DND-41 (cell line): Measurements from ENCODE around the gene MOXD1.

ENCODE experiments used
- ATAC-seq: fragments of 200-7000 bp; cut with Tn5 transposase; 3 replicates; pipeline ENCODE4 v1.9.1; 2021; ENCODE audit warnings: low read depth; ENCODE audit not compliant: insufficient read depth
- DNase-seq: peaks from one replicate; pipeline ENCODE4 v3.0.0-alpha.2; 2020
- H2AFZ ChIP-seq: 2 replicates; pipeline ENCODE4 v1.6.0; 2012; ENCODE audit warnings: low read depth, low read length
- H3K27ac ChIP-seq: 2 replicates; pipeline ENCODE4 v1.5.1; 2012; ENCODE audit warnings: low read length, inconsistent platforms
- H3K27me3 ChIP-seq: fragments of 200-600 bp; sonication (generic); 2 replicates; pipeline ENCODE4 v1.6.0; 2012; ENCODE audit warnings: low read length, mild to moderate bottlenecking, inconsistent platforms; ENCODE audit not compliant: insufficient read depth, poor library complexity
- H3K36me3 ChIP-seq: 2 replicates; pipeline ENCODE4 v1.5.1; 2012; ENCODE audit warnings: low read length, inconsistent platforms; ENCODE audit not compliant: insufficient read depth
- H3K4me1 ChIP-seq: 2 replicates; pipeline ENCODE4 v1.5.1; 2012; ENCODE audit warnings: mild to moderate bottlenecking, low read length; ENCODE audit not compliant: insufficient read depth
- H3K4me2 ChIP-seq: 2 replicates; pipeline ENCODE4 v1.6.0; 2012; ENCODE audit warnings: mild to moderate bottlenecking, moderate library complexity, low read length, inconsistent platforms; ENCODE audit not compliant: insufficient read depth
- H3K4me3 ChIP-seq, 2 experiments: fragments of 200-600 bp in 1 of 2; shearing (Covaris generic) in 1 of 2; 2 replicates each; pipeline ENCODE4 v1.5.1; 2012 to 2016; ENCODE audit warnings: inconsistent platforms in 2 of 2, low read length in 2 of 2, mild to moderate bottlenecking in 2 of 2, low read depth in 1 of 2, moderate library complexity in 1 of 2
- H3K79me2 ChIP-seq: 2 replicates; pipeline ENCODE4 v1.6.0; 2012; ENCODE audit warnings: low read length, inconsistent platforms; ENCODE audit not compliant: insufficient read depth
- H3K9ac ChIP-seq: 2 replicates; pipeline ENCODE4 v1.6.0; 2012; ENCODE audit warnings: low read depth, mild to moderate bottlenecking, inconsistent platforms, low read length, moderate library complexity
- H3K9me3 ChIP-seq: 2 replicates; pipeline ENCODE4 v1.5.1; 2012; ENCODE audit warnings: low read length, moderate library complexity, mild to moderate bottlenecking, inconsistent platforms; ENCODE audit not compliant: insufficient read depth, severe bottlenecking
- H4K20me1 ChIP-seq: 2 replicates; pipeline ENCODE4 v1.6.0; 2012; ENCODE audit warnings: low read length; ENCODE audit not compliant: insufficient read depth
- EZH2 ChIP-seq: IDR thresholded peaks from 3 replicates; pipeline ENCODE4 v1.6.1; 2012; ENCODE audit warnings: borderline replicate concordance, low read depth, mild to moderate bottlenecking, moderate library complexity, low read length, inconsistent platforms; ENCODE audit not compliant: severe bottlenecking
- TF ChIP-seq, protein P1 (sequence below): IDR thresholded peaks from 2 replicates; pipeline ENCODE4 v1.5.1; 2012; ENCODE audit warnings: borderline replicate concordance, low read length, moderate library complexity, mild to moderate bottlenecking; ENCODE audit not compliant: poor library complexity, severe bottlenecking; ENCODE audit errors: extremely low read depth

The MOXD1 gene

DNA sequence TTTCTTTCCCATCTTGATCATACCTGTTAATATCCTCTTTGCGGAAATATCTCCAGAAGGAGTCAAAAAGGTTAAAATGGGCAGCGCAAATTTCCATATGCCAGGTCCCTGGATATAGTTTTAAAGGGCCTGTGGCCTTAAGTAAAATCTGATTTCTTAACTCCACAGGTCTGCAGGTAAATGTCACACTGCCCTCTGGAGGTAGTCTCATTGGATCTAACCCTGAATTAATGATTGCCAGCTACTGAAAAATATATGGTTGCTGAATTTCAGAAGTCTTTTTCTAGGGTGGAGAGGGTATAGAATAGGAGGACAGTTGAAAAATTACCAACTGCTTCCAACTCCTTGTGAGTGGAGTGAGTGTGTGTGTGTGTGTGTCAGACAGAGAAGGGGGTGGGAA, 8.5 kb downstream of the MOXD1 start:
- H3K9ac ChIP-seq = no peak overlapping the region
- H3K79me2 ChIP-seq = no peaks in the 10 kb centered on the region
- H3K27me3 ChIP-seq = no peaks in the 10 kb centered on the region
- peaks cover 10% of the 10 kb centered on the region for H3K9me3 ChIP-seq
- TF ChIP-seq, protein P1, sequence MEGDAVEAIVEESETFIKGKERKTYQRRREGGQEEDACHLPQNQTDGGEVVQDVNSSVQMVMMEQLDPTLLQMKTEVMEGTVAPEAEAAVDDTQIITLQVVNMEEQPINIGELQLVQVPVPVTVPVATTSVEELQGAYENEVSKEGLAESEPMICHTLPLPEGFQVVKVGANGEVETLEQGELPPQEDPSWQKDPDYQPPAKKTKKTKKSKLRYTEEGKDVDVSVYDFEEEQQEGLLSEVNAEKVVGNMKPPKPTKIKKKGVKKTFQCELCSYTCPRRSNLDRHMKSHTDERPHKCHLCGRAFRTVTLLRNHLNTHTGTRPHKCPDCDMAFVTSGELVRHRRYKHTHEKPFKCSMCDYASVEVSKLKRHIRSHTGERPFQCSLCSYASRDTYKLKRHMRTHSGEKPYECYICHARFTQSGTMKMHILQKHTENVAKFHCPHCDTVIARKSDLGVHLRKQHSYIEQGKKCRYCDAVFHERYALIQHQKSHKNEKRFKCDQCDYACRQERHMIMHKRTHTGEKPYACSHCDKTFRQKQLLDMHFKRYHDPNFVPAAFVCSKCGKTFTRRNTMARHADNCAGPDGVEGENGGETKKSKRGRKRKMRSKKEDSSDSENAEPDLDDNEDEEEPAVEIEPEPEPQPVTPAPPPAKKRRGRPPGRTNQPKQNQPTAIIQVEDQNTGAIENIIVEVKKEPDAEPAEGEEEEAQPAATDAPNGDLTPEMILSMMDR = no peak
- TF ChIP-seq EZH2 = no peak
- H3K4me3 ChIP-seq = no peak overlapping the region
- DNase-seq = no peak
- H3K4me2 ChIP-seq = no peak overlapping the region
- H3K27ac ChIP-seq = no peak overlapping the region
- no peaks in the 10 kb centered on the region for H3K36me3 ChIP-seq
- no peak overlapping the region for H2AFZ ChIP-seq
- H4K20me1 ChIP-seq = no peaks in the 10 kb centered on the region
- ATAC-seq = no peak
- no peaks in the 10 kb centered on the region for H3K4me1 ChIP-seq

DNA sequence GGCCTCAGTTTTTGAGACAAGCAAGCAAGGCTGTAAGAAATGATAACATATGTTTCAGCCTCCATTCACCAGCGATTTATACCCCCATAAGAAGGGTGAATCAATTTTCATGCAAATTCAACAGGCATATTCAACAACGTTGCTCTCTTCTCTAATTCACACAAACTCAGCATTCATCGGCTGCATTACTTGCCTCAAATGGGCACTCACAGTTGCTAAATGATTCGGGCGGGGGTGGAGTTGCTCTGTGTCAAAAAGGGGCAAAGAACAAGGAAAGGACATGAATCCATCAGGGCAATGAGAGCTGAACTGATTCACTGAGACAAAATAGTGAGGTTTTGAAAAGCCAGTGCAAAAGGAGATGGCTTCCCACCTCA, 9.0 kb downstream of the MOXD1 start:
- no peak overlapping the region for H3K4me2 ChIP-seq
- H3K4me3 ChIP-seq = no peak overlapping the region
- H4K20me1 ChIP-seq = no peaks in the 10 kb centered on the region
- no peak overlapping the region for H3K27ac ChIP-seq
- no peaks in the 10 kb centered on the region for H3K4me1 ChIP-seq
- H3K79me2 ChIP-seq = no peaks in the 10 kb centered on the region
- no peak overlapping the region for H2AFZ ChIP-seq
- TF ChIP-seq EZH2 = no peak
- TF ChIP-seq, protein P1 = no peak
- DNase-seq (no peak), ATAC-seq (no peak)
- no peaks in the 10 kb centered on the region for H3K27me3 ChIP-seq
- H3K9ac ChIP-seq = no peak overlapping the region
- H3K9me3 ChIP-seq = peaks cover 10% of the 10 kb centered on the region
- no peaks in the 10 kb centered on the region for H3K36me3 ChIP-seq

DNA sequence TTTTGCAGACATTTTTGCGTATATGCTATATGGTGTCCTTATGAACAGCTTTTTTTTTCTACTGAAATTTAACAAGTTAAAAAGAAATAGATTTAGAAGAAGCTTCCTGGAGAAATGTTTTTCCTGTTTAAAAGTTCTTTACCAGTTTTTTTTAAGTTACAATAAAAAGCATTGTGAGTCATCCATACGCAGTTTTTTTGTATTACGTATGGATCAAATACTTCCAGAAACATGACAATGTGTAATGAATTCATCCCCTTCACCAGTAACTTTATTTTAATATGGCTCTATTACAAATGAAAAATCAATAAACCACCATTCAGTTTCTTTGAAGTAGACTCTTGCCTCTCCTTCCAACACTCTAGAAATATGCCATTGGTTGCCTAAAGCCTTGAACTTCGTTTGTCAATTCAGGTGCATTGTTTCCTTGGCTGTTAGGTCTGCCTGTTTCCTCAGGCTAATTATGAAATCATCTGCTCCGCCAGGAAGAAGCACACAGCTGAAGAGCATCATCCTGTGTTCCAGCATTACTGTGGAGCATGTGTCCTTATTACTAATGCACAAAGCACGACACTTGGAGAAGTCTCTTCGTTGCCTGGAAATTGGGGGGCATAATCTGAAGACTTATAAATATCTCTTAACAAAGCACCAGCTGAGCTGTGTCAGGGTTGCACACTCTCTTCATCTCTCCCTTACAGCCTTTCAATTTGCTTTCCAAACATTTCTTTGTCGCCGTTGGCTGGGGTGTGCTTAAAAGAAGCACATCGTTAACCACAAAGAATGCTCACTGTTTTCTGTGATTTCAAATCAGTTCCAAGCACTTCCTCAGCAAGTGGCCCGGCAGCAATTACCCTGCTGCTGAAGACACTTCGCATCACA, 9.6 kb downstream of the MOXD1 start:
- ATAC-seq (no peak), DNase-seq (no peak)
- H3K4me1 ChIP-seq = no peaks in the 10 kb centered on the region
- H3K27me3 ChIP-seq = no peaks in the 10 kb centered on the region
- H3K9ac ChIP-seq = no peak overlapping the region
- H3K79me2 ChIP-seq = no peaks in the 10 kb centered on the region
- H3K27ac ChIP-seq = no peak overlapping the region
- no peak overlapping the region for H3K4me2 ChIP-seq
- no peak overlapping the region for H2AFZ ChIP-seq
- H3K36me3 ChIP-seq = no peaks in the 10 kb centered on the region
- no peak overlapping the region for H3K4me3 ChIP-seq
- TF ChIP-seq, protein P1 = no peak
- no peak for TF ChIP-seq EZH2
- peaks cover 10% of the 10 kb centered on the region for H3K9me3 ChIP-seq
- H4K20me1 ChIP-seq = no peaks in the 10 kb centered on the region
